Esophagus squamous epithelium (tissue), 4 donors: ENCODE measurements around the gene ZNF521.

ENCODE experiments used
- POLR2A ChIP-seq, 4 donors: fragments of 450-650 bp; IDR thresholded peaks; one replicate each; pipeline ENCODE4 v1.6.1; 2017; ENCODE audit warnings: antibody characterized with exemption in 4 of 4, mild to moderate bottlenecking in 4 of 4, moderate library complexity in 3 of 4
- TF ChIP-seq, protein P1 (sequence below), 6 experiments: fragments of 450-650 bp in 4 of 6; fragments of 200-600 bp in 2 of 6; sonication (generic) in 2 of 6; IDR thresholded peaks; one replicate each; pipeline ENCODE4 v1.5.1; 2016 to 2019; ENCODE audit warnings: antibody characterized with exemption in 6 of 6, mild to moderate bottlenecking in 4 of 6, moderate library complexity in 4 of 6

DNA sequence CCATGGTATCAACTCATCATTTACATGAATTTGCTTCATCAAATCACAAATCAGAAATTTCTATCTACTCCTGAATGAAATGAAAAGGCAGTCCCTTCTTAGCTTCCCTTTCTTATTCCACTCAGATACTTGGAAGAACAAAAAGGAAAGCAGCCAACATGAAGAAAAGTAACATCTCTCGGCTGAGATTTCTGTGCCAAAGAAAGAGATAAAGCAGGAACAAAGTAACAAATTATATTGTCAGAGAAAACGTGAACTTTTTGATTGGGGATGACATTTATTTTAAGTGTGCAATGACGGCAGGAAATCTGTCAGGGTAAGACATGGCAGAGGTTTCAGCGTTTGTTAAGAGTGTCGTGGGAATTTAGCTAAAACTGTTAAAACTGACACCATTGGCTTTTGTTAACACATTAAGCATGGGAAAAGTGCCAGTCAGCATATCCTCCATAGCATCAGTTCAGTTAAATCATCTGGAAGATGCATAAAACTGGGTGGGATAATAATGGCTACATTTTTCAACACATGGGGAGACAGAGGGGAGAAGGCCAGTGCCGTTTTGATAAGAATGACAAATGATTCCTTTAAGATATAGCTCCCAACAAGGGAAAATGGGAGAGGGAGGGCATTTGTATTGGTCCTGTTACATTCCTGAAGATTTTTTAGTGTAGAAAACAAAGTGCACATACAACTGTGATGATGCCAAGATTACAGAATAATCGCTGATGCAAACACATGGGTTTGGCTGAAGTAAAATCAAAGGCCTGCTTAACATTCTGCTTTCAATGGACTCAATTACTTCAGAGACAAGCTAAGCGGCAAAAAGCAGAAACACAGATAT is 211.6 kb downstream of the ZNF521 start:
- TF ChIP-seq, protein P1, sequence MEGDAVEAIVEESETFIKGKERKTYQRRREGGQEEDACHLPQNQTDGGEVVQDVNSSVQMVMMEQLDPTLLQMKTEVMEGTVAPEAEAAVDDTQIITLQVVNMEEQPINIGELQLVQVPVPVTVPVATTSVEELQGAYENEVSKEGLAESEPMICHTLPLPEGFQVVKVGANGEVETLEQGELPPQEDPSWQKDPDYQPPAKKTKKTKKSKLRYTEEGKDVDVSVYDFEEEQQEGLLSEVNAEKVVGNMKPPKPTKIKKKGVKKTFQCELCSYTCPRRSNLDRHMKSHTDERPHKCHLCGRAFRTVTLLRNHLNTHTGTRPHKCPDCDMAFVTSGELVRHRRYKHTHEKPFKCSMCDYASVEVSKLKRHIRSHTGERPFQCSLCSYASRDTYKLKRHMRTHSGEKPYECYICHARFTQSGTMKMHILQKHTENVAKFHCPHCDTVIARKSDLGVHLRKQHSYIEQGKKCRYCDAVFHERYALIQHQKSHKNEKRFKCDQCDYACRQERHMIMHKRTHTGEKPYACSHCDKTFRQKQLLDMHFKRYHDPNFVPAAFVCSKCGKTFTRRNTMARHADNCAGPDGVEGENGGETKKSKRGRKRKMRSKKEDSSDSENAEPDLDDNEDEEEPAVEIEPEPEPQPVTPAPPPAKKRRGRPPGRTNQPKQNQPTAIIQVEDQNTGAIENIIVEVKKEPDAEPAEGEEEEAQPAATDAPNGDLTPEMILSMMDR (IDR thresholded peaks at IDR 0.05): no peak
- no peak for TF ChIP-seq POLR2A (IDR thresholded peaks at IDR 0.05)
